K562 (cell line): ENCODE measurements around the gene WDR62. TPM values are rescaled to one million over a fixed set of nuclear protein-coding genes. Genes with fewer than 3 reads are reported as not detected.

Experiments
- ATAC-seq: fragments of 200-7000 bp; cut with Tn5 transposase; 3 replicates; pipeline ENCODE4 v1.9.1; 2020; ENCODE audit warnings: moderate library complexity
- BruUV-seq: library from RNA; stranded (reverse); fragments of 400-500 nt; replicated peaks from 2 replicates; lab custom pipeline; 2021; lab: Mats Ljungman, UMichigan
- CTCF ChIA-PET: fragments of 300-600 bp; formaldehyde crosslinking; extraction: SDS; loops from one replicate; lab custom pipeline; 2021; ENCODE audit warnings: low intra/inter-chr PET ratio; lab: Yijun Ruan, JAX
- POLR2A ChIA-PET: fragments of 300-600, 350-650 bp; sonication (Branson Sonifier 250); formaldehyde crosslinking; extraction: SDS; loops from one replicate; lab custom pipeline; 2021; ENCODE audit warnings: antibody characterized with exemption, inconsistent platforms; lab: Yijun Ruan, JAX
- DNase-seq, 4 experiments: peaks; one replicate each; pipeline versions ENCODE4 v3.0.0 to v3.0.0-alpha.2; 2011 to 2018; ENCODE audit warnings: low spot score in 3 of 4, mixed read lengths in 3 of 4; ENCODE audit errors: extremely low read depth in 1 of 4
- FAIRE-seq: peaks from 2 replicates; lab custom pipeline; 2011; peaks lifted over from hg19 to GRCh38; lab: Jason Lieb, UNC
- H2AFZ ChIP-seq: 2 replicates; pipeline ENCODE4 v1.6.0; 2011; ENCODE audit warnings: low read depth, low read length, control low read depth, inconsistent platforms
- H3K27ac ChIP-seq: fragments of 200-600 bp; 3 replicates; pipeline ENCODE4 v1.8.0; 2011; ENCODE audit warnings: low read depth, mild to moderate bottlenecking, control low read depth, inconsistent platforms, low read length, moderate library complexity, mixed read lengths; ENCODE audit errors: extremely low read depth
- H3K27me3 ChIP-seq, 2 experiments: fragments of 300-600 bp in 1 of 2; 2 replicates in 1 of 2; 3 replicates in 1 of 2; pipeline versions ENCODE4 v1.6.0 to v1.8.0; 2011; ENCODE audit warnings: inconsistent platforms in 2 of 2, low read length in 2 of 2, mild to moderate bottlenecking in 1 of 2, mixed read lengths in 1 of 2, moderate library complexity in 1 of 2; ENCODE audit not compliant: control insufficient read depth in 2 of 2, insufficient read depth in 2 of 2
- H3K36me3 ChIP-seq: fragments of 300-600 bp; 3 replicates; pipeline ENCODE4 v1.8.0; 2011; ENCODE audit warnings: mild to moderate bottlenecking, low read length, inconsistent platforms; ENCODE audit not compliant: control insufficient read depth, insufficient read depth
- H3K4me1 ChIP-seq, 2 experiments: fragments of 200-600 bp in 1 of 2; replicated peaks in 1 of 2; 2 replicates in 1 of 2; 3 replicates in 1 of 2; pipeline versions ENCODE4 v1.5.1 to v1.8.0; 2011; ENCODE audit warnings: inconsistent platforms in 2 of 2, low read length in 2 of 2, mild to moderate bottlenecking in 1 of 2, mixed read lengths in 1 of 2, moderate library complexity in 1 of 2; ENCODE audit not compliant: control insufficient read depth in 2 of 2, insufficient read depth in 2 of 2
- H3K4me2 ChIP-seq: 2 replicates; pipeline ENCODE4 v1.6.1; 2011; ENCODE audit warnings: low read length, control low read depth, inconsistent platforms, mixed read lengths; ENCODE audit not compliant: insufficient read depth
- H3K4me3 ChIP-seq: fragments of 200-600 bp; sonication (generic), shearing (Covaris generic); 2 replicates; pipeline ENCODE4 v1.5.1; 2016; ENCODE audit warnings: control low read depth, inconsistent platforms
- H3K79me2 ChIP-seq: fragments of 200-600 bp; 3 replicates; pipeline ENCODE4 v1.8.0; 2011; ENCODE audit warnings: low read length, inconsistent platforms; ENCODE audit not compliant: control insufficient read depth, insufficient read depth
- H3K9ac ChIP-seq, 2 experiments: 2 replicates each; pipeline versions ENCODE4 v1.6.0 to v1.6.1; 2011; ENCODE audit warnings: low read depth in 2 of 2, low read length in 2 of 2, control low read depth in 1 of 2, inconsistent platforms in 1 of 2, mild to moderate bottlenecking in 1 of 2, mixed read lengths in 1 of 2; ENCODE audit not compliant: insufficient read depth in 1 of 2
- H3K9me1 ChIP-seq: one replicate; pipeline ENCODE4 v1.6.0; 2011; ENCODE audit warnings: inconsistent platforms, mild to moderate bottlenecking, low read length, moderate library complexity; ENCODE audit not compliant: control insufficient read depth, insufficient read depth
- H3K9me3 ChIP-seq: replicated peaks from 2 replicates; pipeline ENCODE4 v1.5.1; 2011; ENCODE audit warnings: low read depth, low read length, inconsistent platforms; ENCODE audit not compliant: control insufficient read depth, insufficient read depth
- H4K20me1 ChIP-seq: replicated peaks from 2 replicates; pipeline ENCODE4 v1.6.1; 2011; ENCODE audit warnings: low read length, inconsistent platforms, mixed read lengths; ENCODE audit not compliant: control insufficient read depth, insufficient read depth
- ARNT ChIP-seq, 2 experiments: fragments of 450-650 bp; IDR thresholded peaks; 2 replicates each; pipeline ENCODE4 v1.6.1; 2016; ENCODE audit warnings: mild to moderate bottlenecking in 1 of 2
- CBFA2T2 ChIP-seq: fragments of 450-650 bp; conservative IDR thresholded peaks from 2 replicates; pipeline ENCODE4 v1.6.1; 2017; ENCODE audit warnings: mild to moderate bottlenecking
- CREBBP ChIP-seq: IDR thresholded peaks from one replicate; pipeline ENCODE4 v1.6.1; 2012; ENCODE audit warnings: low read depth, mild to moderate bottlenecking, control low read depth, inconsistent platforms, low read length
- CSDE1 ChIP-seq, 2 experiments: fragments of 450-650 bp; IDR thresholded peaks; 2 replicates each; pipeline ENCODE4 v1.6.1; 2016; ENCODE audit warnings: mild to moderate bottlenecking in 1 of 2
- HMGN3 ChIP-seq: IDR thresholded peaks from 2 replicates; pipeline ENCODE4 v1.6.1; 2011; ENCODE audit warnings: borderline replicate concordance, low read depth, mild to moderate bottlenecking, mixed read lengths, low read length; ENCODE audit not compliant: insufficient read length; ENCODE audit errors: extremely low read depth
- MCM3 ChIP-seq: fragments of 450-650 bp; IDR thresholded peaks from 2 replicates; pipeline ENCODE4 v1.6.1; 2016
- TAF1 ChIP-seq: IDR thresholded peaks from 2 replicates; pipeline ENCODE4 v1.6.1; 2011; ENCODE audit warnings: mild to moderate bottlenecking, low read length, moderate library complexity; ENCODE audit not compliant: insufficient read depth, control insufficient read depth, severe bottlenecking; ENCODE audit errors: extremely low read depth
- ZNF436 ChIP-seq: fragments of 250-450, 450-650 bp; sonication (Bioruptor Pico); formaldehyde crosslinking; IDR thresholded peaks from 2 replicates; pipeline ENCODE4 v1.7.0; 2020; ENCODE audit warnings: mild to moderate bottlenecking
- ZNF584 ChIP-seq: fragments of 200-800 bp; sonication (Bioruptor generic); IDR thresholded peaks from 2 replicates; pipeline ENCODE4 v1.6.1; 2016; ENCODE audit warnings: low read depth, mild to moderate bottlenecking, missing genetic modification characterization, missing compliant biosample characterization
- WGBS: fragments of 100-300 bp; shearing (Covaris generic); methylation state at CpG from one replicate; pipeline ENCODE4 v1.1.6; 2016; ENCODE audit warnings: low coverage, mixed read lengths; ENCODE audit not compliant: insufficient coverage; ENCODE audit errors: missing lambda C conversion rate; 5-methylcytosine and 5-hydroxymethylcytosine counted together
- in situ Hi-C: fragments of 300-500 bp; cut with MboI; formaldehyde crosslinking; loops from 4 replicates; pipeline ENCODE4 v1.15.0; 2018; ENCODE audit warnings: inconsistent platforms, mixed read lengths
- intact Hi-C: fragments of 100-400 bp; cut with micrococcal nuclease; formaldehyde crosslinking; loops from 2 replicates; pipeline ENCODE4 v1.14.2; 2022
- polyA plus RNA-seq, 8 experiments: library from polyadenylated mRNA; depleted of rRNA in 4 of 8; stranded (reverse) in 5 of 8; unstranded in 3 of 8; fragments of >200 nt; fragmentation: Nextera tagmentation in 2 of 8; fragmentation: Illumina TruSeq in 1 of 8; extraction: Ambion mirVana in 2 of 8; extraction: Trizol in 1 of 8; gene quantifications; 2 replicates each; pipeline versions ENCODE4 v1.2.1 to v1.2.3, GENCODE V29; 2011 to 2014; ENCODE audit warnings: inconsistent platforms in 1 of 8, missing spikeins in 1 of 8
- total RNA-seq, 7 experiments: library from RNA; depleted of rRNA in 6 of 7; stranded (reverse); fragments of >200 nt in 6 of 7; fragmentation: Illumina TruSeq in 2 of 7; extraction: Trizol in 2 of 7; gene quantifications; 2 replicates each; pipeline versions ENCODE4 v1.2.1 to v1.2.3, GENCODE V29; 2011 to 2021; ENCODE audit warnings: low replicate concordance in 1 of 7
- TF ChIP-seq, protein P1 (sequence below): fragments of 250-450 bp; sonication (Bioruptor Pico); IDR thresholded peaks from 2 replicates; pipeline ENCODE4 v1.9.0; 2021; ENCODE audit warnings: mild to moderate bottlenecking, inconsistent platforms
- TF ChIP-seq, protein P2 (sequence below): fragments of 450-650 bp; IDR thresholded peaks from 2 replicates; pipeline ENCODE4 v1.6.1; 2016
- TF ChIP-seq, protein P3 (sequence below): fragments of 150-350 bp; conservative IDR thresholded peaks from 2 replicates; pipeline ENCODE4 v1.6.1; 2014; ENCODE audit warnings: low read length
- TF ChIP-seq, protein P4 (sequence below): IDR thresholded peaks from 2 replicates; pipeline ENCODE4 v1.6.1; 2011; ENCODE audit warnings: borderline replicate concordance, low read depth, mild to moderate bottlenecking, moderate library complexity, low read length; ENCODE audit not compliant: insufficient read depth, poor library complexity, severe bottlenecking

Gene WDR62
- total and polyA plus RNA-seq, 9 of the 15 experiments (the other 6 are each of a cell fraction or from before 2014, with no cell fraction given), result 0.35 to 32.8 (median 14.4) TPM

DNA sequence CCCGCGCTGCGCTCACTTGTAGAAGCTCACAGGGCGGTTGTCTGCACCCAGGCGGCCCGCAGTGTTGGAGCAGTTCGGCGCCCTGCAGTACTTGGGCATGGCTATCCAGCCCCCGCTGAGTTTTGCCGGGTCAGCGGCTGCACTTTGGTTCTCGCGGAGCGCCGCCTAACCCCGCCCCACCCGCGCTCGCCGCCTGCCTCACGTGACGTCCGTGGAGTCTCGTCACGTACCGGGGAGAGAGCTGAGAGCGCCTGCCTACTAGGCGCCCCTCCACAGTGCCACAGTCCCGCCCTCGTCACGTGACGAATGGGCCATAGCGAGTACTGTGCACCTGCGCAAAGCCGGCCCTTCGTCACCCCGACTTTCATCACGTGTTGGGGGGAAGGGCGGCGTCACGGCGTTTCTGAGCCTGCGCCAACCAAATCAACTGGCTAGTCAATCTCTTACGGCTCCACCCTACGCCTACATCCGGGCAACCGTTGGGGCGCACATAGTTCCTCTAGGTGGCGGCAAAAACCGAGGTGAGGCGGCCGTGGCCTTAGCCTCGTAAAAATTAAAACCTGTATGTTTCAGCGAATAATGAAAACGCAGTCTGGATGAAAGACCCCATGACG, 471 bp upstream of the WDR62 start, which contains the start of gene THAP8:
THAP8 (minus strand) TSS at position 167 of the 614 bp plus-strand sequence; CDS start at position 99, 68 bp downstream.
- Histone ChIP-seq H3K36me3 (peaks cover 25% of the 10 kb centered on the region), H3K27ac (peak within 1 kb of the TSS; percentile 92), H3K9me1 (no peaks in the 10 kb centered on the region), H4K20me1 (no peaks in the 10 kb centered on the region), H3K9ac (peak within 1 kb of the TSS; percentile 77 to 96), H2AFZ (peak within 1 kb of the TSS; percentile 91), H3K27me3 (no peaks in the 10 kb centered on the region), H3K4me3 (peak within 1 kb of the TSS; percentile 55), H3K9me3 (no peaks in the 10 kb centered on the region), H3K4me1 (peaks cover 5 to 26% of the 10 kb centered on the region in 2 experiments; a peak in 3 of 5 replicates), H3K4me2 (peak within 1 kb of the TSS; percentile 90), H3K79me2 (peaks cover 36% of the 10 kb centered on the region)
- in situ Hi-C loops, result no loop called here
- 0% methylated on average over 53 of the region's 56 CpGs for WGBS
- BruUV-seq, result no TSS peak
- peak; percentile 90 for ATAC-seq
- intact Hi-C loops, result loop anchor here (5.0 kb wide), 1 partner anchor 57 kb away; the partner anchor contains the start of gene SDHAF1
- peak; percentile 94 to 99 (median 97) for DNase-seq
- POLR2A ChIA-PET, result interaction anchor here (0.5 to 1.5 kb wide), 12 partner anchors 9 to 111 kb away, joined by 3 to 6 read pairs (median 4); partner anchors contain the start of gene ALKBH6
- FAIRE-seq, result peak; percentile 96
- CTCF ChIA-PET, result interaction anchor here (0.7 to 1.6 kb wide), 3 partner anchors 59 to 112 kb away, joined by 3 to 5 read pairs (median 3); partner anchors contain the start of gene SDHAF1
- TF ChIP-seq CREBBP (no peak), CBFA2T2 (peak; percentile 95), ZNF436 (no peak), TAF1 (no peak), ZNF584 (CRISPR knock-in tag) (peak; percentile 64; the same call in 1 of the 2 replicates), CSDE1 (IDR thresholded peaks at IDR 0.05) (no peak), HMGN3 (peak; percentile 40), ARNT (IDR thresholded peaks at IDR 0.05) (no peak), MCM3 (no peak)
- TF ChIP-seq, protein P1, sequence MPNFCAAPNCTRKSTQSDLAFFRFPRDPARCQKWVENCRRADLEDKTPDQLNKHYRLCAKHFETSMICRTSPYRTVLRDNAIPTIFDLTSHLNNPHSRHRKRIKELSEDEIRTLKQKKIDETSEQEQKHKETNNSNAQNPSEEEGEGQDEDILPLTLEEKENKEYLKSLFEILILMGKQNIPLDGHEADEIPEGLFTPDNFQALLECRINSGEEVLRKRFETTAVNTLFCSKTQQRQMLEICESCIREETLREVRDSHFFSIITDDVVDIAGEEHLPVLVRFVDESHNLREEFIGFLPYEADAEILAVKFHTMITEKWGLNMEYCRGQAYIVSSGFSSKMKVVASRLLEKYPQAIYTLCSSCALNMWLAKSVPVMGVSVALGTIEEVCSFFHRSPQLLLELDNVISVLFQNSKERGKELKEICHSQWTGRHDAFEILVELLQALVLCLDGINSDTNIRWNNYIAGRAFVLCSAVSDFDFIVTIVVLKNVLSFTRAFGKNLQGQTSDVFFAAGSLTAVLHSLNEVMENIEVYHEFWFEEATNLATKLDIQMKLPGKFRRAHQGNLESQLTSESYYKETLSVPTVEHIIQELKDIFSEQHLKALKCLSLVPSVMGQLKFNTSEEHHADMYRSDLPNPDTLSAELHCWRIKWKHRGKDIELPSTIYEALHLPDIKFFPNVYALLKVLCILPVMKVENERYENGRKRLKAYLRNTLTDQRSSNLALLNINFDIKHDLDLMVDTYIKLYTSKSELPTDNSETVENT (CRISPR knock-in tag), result peak; percentile 94
- TF ChIP-seq, protein P2, sequence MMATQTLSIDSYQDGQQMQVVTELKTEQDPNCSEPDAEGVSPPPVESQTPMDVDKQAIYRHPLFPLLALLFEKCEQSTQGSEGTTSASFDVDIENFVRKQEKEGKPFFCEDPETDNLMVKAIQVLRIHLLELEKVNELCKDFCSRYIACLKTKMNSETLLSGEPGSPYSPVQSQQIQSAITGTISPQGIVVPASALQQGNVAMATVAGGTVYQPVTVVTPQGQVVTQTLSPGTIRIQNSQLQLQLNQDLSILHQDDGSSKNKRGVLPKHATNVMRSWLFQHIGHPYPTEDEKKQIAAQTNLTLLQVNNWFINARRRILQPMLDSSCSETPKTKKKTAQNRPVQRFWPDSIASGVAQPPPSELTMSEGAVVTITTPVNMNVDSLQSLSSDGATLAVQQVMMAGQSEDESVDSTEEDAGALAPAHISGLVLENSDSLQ, result peak; percentile 92
- TF ChIP-seq, protein P3, sequence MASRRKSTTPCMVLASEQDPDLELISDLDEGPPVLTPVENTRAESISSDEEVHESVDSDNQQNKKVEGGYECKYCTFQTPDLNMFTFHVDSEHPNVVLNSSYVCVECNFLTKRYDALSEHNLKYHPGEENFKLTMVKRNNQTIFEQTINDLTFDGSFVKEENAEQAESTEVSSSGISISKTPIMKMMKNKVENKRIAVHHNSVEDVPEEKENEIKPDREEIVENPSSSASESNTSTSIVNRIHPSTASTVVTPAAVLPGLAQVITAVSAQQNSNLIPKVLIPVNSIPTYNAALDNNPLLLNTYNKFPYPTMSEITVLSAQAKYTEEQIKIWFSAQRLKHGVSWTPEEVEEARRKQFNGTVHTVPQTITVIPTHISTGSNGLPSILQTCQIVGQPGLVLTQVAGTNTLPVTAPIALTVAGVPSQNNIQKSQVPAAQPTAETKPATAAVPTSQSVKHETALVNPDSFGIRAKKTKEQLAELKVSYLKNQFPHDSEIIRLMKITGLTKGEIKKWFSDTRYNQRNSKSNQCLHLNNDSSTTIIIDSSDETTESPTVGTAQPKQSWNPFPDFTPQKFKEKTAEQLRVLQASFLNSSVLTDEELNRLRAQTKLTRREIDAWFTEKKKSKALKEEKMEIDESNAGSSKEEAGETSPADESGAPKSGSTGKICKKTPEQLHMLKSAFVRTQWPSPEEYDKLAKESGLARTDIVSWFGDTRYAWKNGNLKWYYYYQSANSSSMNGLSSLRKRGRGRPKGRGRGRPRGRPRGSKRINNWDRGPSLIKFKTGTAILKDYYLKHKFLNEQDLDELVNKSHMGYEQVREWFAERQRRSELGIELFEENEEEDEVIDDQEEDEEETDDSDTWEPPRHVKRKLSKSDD, result no peak
- TF ChIP-seq, protein P4, sequence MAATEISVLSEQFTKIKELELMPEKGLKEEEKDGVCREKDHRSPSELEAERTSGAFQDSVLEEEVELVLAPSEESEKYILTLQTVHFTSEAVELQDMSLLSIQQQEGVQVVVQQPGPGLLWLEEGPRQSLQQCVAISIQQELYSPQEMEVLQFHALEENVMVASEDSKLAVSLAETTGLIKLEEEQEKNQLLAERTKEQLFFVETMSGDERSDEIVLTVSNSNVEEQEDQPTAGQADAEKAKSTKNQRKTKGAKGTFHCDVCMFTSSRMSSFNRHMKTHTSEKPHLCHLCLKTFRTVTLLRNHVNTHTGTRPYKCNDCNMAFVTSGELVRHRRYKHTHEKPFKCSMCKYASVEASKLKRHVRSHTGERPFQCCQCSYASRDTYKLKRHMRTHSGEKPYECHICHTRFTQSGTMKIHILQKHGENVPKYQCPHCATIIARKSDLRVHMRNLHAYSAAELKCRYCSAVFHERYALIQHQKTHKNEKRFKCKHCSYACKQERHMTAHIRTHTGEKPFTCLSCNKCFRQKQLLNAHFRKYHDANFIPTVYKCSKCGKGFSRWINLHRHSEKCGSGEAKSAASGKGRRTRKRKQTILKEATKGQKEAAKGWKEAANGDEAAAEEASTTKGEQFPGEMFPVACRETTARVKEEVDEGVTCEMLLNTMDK, result peak; percentile 78
